ENCODE results near the gene SERPINA5.

DNA sequence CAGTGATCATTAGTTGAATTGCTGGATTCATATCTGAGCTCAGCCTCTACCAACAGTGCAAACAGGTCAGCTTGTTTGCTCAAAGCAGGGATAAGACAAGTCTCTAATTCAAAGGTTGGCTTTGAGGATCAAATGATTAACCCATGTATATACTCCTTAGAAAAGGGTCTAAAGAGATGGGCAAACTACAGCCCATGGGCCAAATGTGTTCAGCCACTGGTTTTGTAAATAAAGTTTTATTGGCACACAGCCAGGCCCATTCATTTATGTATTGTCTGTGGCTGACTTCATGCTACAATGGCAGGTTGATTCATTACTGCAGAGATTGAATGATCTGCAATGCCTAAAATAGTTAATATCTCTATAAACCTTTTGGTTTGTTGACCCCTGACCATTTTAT lies 16.8 kb upstream of the SERPINA5 start:
- TF ChIP-seq CTCF (conservative IDR thresholded peaks at IDR 0.05 in 1 of 2, IDR thresholded peaks at IDR 0.05 in 1 of 2; ENCODE audit: extremely low read depth in 1 of 2, insufficient read depth in 1 of 2, low read depth in 1 of 2, low read length in 2 of 2) = no peak
- TF ChIP-seq EZH2 (IDR thresholded peaks at IDR 0.05; ENCODE audit: borderline replicate concordance, low read length) = no peak

Data from mammary epithelial cell (primary cell).